Measurements from ENCODE around the gene FXYD3.

Gene FXYD3

GRCh38 chr19:35115177-35115951 lies at the start of gene FXYD3:
Gene FXYD3, plus strand, starts transcription at chr19:35115823. Its CDS starts 3,554 bp downstream, at chr19:35119377.
- DNase-seq: no peak

GRCh38 chr19:35066121-35066520 lies 49.5 kb upstream of the FXYD3 start:
- DNase-seq: no peak

- peak; percentile 93 for DNase-seq
These were observed 48.7 kb upstream of the FXYD3 start for GRCh38 chr19:35066691-35067563.

- DNase-seq: no peak
These were observed 46.5 kb upstream of the FXYD3 start for GRCh38 chr19:35068941-35069634.

- no peak for DNase-seq
These were observed 45.9 kb upstream of the FXYD3 start for GRCh38 chr19:35069696-35070095.

- no peak for DNase-seq
These were observed 45.2 kb upstream of the FXYD3 start for GRCh38 chr19:35070471-35070870.

- no peak for DNase-seq
These were observed 42.1 kb upstream of the FXYD3 start for GRCh38 chr19:35073516-35073915.

- no peak for DNase-seq
These were observed 41.7 kb upstream of the FXYD3 start for GRCh38 chr19:35073941-35074340.

- DNase-seq: no peak
These were observed 41.0 kb upstream of the FXYD3 start for GRCh38 chr19:35074426-35075201.

- no peak for DNase-seq
These were observed 40.2 kb upstream of the FXYD3 start for GRCh38 chr19:35075202-35076025.

- DNase-seq: no peak
These were observed 39.6 kb upstream of the FXYD3 start for GRCh38 chr19:35076026-35076370.

GRCh38 chr19:35076657-35077056 lies 39.0 kb upstream of the FXYD3 start:
- no peak for DNase-seq

GRCh38 chr19:35077411-35078223 lies 38.0 kb upstream of the FXYD3 start:
- DNase-seq: no peak

- no peak for DNase-seq
These were observed 35.8 kb upstream of the FXYD3 start for GRCh38 chr19:35079826-35080225.

GRCh38 chr19:35080613-35081170 lies 34.9 kb upstream of the FXYD3 start:
- DNase-seq: no peak

- DNase-seq: no peak
These were observed 34.4 kb upstream of the FXYD3 start for GRCh38 chr19:35081201-35081600.

- DNase-seq: no peak
These were observed 31.7 kb upstream of the FXYD3 start for GRCh38 chr19:35083691-35084508.

- DNase-seq: no peak
These were observed 31.2 kb upstream of the FXYD3 start for GRCh38 chr19:35084509-35084762.

GRCh38 chr19:35085947-35086346 lies 29.7 kb upstream of the FXYD3 start:
- no peak for DNase-seq

GRCh38 chr19:35086455-35086854 lies 29.2 kb upstream of the FXYD3 start:
- DNase-seq: no peak
